OCI-LY7 (cell line): ENCODE data around the gene CELF2. TPM values are rescaled to one million over a fixed set of nuclear protein-coding genes. Genes with fewer than 3 reads are reported as not detected.

Experiments used
- BruUV-seq: library from RNA; stranded (reverse); fragments of 400-500 nt; replicated peaks from 2 replicates; lab custom pipeline; 2021; lab: Mats Ljungman, UMichigan
- CTCF ChIA-PET: fragments of 300-600 bp; sonication (Branson Sonifier 250); formaldehyde crosslinking; loops from one replicate; lab custom pipeline; 2022; ENCODE audit warnings: antibody characterized with exemption; ENCODE audit not compliant: unreplicated experiment; lab: Charles Lee
- POLR2A ChIA-PET: fragments of 300-600 bp; sonication (Branson Sonifier 250); formaldehyde crosslinking; loops from one replicate; lab custom pipeline; 2022; ENCODE audit warnings: antibody characterized with exemption; lab: Charles Lee
- DNase-seq: peaks from one replicate; pipeline ENCODE4 v3.0.0-alpha.2; 2015; ENCODE audit warnings: low spot score
- H2AFZ ChIP-seq: fragments of 200-600 bp; sonication (generic), shearing (Covaris generic); 2 replicates; pipeline ENCODE4 v1.6.1; 2014; ENCODE audit warnings: mild to moderate bottlenecking, antibody characterized with exemption, low read length, moderate library complexity
- H3K27ac ChIP-seq: fragments of 200-600 bp; sonication (generic); 2 replicates; pipeline ENCODE4 v1.5.1; 2014; ENCODE audit warnings: mixed run types, low read depth, mild to moderate bottlenecking, moderate library complexity, low read length, inconsistent platforms; ENCODE audit not compliant: poor library complexity, severe bottlenecking
- H3K36me3 ChIP-seq: fragments of 200-600 bp; sonication (generic); 2 replicates; pipeline ENCODE4 v1.6.1; 2014; ENCODE audit warnings: mild to moderate bottlenecking, antibody characterized with exemption, low read length, moderate library complexity, mixed read lengths; ENCODE audit not compliant: insufficient read depth
- H3K4me1 ChIP-seq: fragments of 200-600 bp; sonication (generic); 2 replicates; pipeline ENCODE4 v1.5.1; 2014; ENCODE audit warnings: mild to moderate bottlenecking, low read length; ENCODE audit not compliant: insufficient read depth, poor library complexity, severe bottlenecking
- H3K4me2 ChIP-seq: fragments of 200-600 bp; sonication (generic); 2 replicates; pipeline ENCODE4 v1.6.1; 2014; ENCODE audit warnings: mild to moderate bottlenecking, low read length
- H3K4me3 ChIP-seq: fragments of 200-600 bp; sonication (generic); 2 replicates; pipeline ENCODE4 v1.5.1; 2014; ENCODE audit warnings: mild to moderate bottlenecking, low read depth, low read length; ENCODE audit not compliant: poor library complexity, severe bottlenecking
- H3K79me2 ChIP-seq: fragments of 200-600 bp; sonication (generic); 2 replicates; pipeline ENCODE4 v1.6.1; 2016; ENCODE audit warnings: low read depth, mild to moderate bottlenecking, low read length, moderate library complexity, mixed read lengths; ENCODE audit not compliant: insufficient read depth
- H3K9me2 ChIP-seq: fragments of 200-600 bp; sonication (generic); 2 replicates; pipeline ENCODE4 v1.6.1; 2016; ENCODE audit warnings: mild to moderate bottlenecking, low read length, mixed read lengths; ENCODE audit not compliant: insufficient read depth
- H3K9me3 ChIP-seq: fragments of 200-600 bp; sonication (generic); 2 replicates; pipeline ENCODE4 v1.6.1; 2014; ENCODE audit warnings: mild to moderate bottlenecking, mixed run types, low read length, mixed read lengths
- H4K20me1 ChIP-seq: fragments of 200-600 bp; sonication (generic); 2 replicates; pipeline ENCODE4 v1.6.1; 2014; ENCODE audit warnings: mild to moderate bottlenecking, antibody characterized with exemption, low read length, moderate library complexity, mixed read lengths; ENCODE audit not compliant: insufficient read depth
- CTCF ChIP-seq: fragments of 200-600 bp; sonication (generic); conservative IDR thresholded peaks from 2 replicates; pipeline ENCODE4 v1.5.1; 2014; ENCODE audit warnings: mild to moderate bottlenecking, antibody characterized with exemption, low read length, moderate library complexity, mixed read lengths
- EZH2phosphoT487 ChIP-seq: fragments of 200-600 bp; sonication (generic); IDR thresholded peaks from 2 replicates; pipeline ENCODE4 v1.6.1; 2018; ENCODE audit warnings: low read depth, borderline replicate concordance, mild to moderate bottlenecking, mixed run types, antibody characterized with exemption, low read length, moderate library complexity, mixed read lengths
- intact Hi-C: fragments of 100-400 bp; cut with micrococcal nuclease; formaldehyde crosslinking; loops from one replicate; pipeline ENCODE4 v1.10.0; 2022; ENCODE audit not compliant: unreplicated experiment
- total RNA-seq, 2 experiments: library from RNA; depleted of rRNA in 1 of 2; stranded (reverse); fragments of >200 nt in 1 of 2; shearing (Covaris generic) in 1 of 2; gene quantifications; 2 replicates each; pipeline ENCODE4 v1.2.3, GENCODE V29; 2014 to 2022

Gene CELF2
- total RNA-seq, 2 experiments from 2014 or later: 5.4 to 19.1 TPM

GRCh38 chr10:11115337-11115736 lies 97.7 kb downstream of the CELF2 start:
- Histone ChIP-seq H3K4me2 (no peak overlapping the region), H3K4me1 (no peaks in the 10 kb centered on the region), H4K20me1 (no peaks in the 10 kb centered on the region), H2AFZ (no peak overlapping the region), H3K79me2 (no peaks in the 10 kb centered on the region), H3K36me3 (no peaks in the 10 kb centered on the region), H3K9me2 (no peaks in the 10 kb centered on the region), H3K4me3 (no peak overlapping the region), H3K27ac (no peak overlapping the region), H3K9me3 (no peaks in the 10 kb centered on the region)
- no peak for DNase-seq
- intact Hi-C loops: no loop called here
- TF ChIP-seq EZH2phosphoT487 (no peak), CTCF (no peak)
- POLR2A ChIA-PET: no interaction called here
- CTCF ChIA-PET: no interaction called here
- no TSS peak for BruUV-seq

DNA sequence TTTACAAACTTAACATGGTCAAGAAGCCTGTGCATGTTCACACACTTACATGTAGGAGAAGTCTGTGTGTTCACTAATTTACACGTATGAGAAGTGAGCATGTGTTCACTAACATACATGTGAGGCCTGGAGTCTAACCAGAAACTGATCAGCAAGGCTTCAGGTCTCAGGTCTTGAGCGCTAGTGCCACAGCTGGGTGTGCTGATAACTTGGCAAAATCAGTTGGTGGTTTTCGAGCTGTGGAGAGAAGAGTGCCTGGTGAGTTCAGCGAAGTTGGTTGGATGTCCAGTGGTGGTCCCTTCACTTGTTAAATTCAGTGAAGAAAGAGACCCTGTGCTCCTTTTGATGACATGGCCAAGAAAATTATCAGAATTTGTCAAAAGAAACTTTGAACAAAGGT lies 98.7 kb downstream of the CELF2 start:
- H3K36me3 ChIP-seq: no peaks in the 10 kb centered on the region
- H3K79me2 ChIP-seq: no peaks in the 10 kb centered on the region
- ChIA-PET CTCF (no interaction called here), POLR2A (no interaction called here)
- intact Hi-C loops: no loop called here
- H3K4me2 ChIP-seq: no peak overlapping the region
- no peaks in the 10 kb centered on the region for H4K20me1 ChIP-seq
- no peak overlapping the region for H3K4me3 ChIP-seq
- no peaks in the 10 kb centered on the region for H3K9me3 ChIP-seq
- H3K9me2 ChIP-seq: no peaks in the 10 kb centered on the region
- BruUV-seq: no TSS peak
- H3K27ac ChIP-seq: no peak overlapping the region
- H3K4me1 ChIP-seq: no peaks in the 10 kb centered on the region
- no peak overlapping the region for H2AFZ ChIP-seq
- DNase-seq: no peak
- TF ChIP-seq CTCF (no peak), EZH2phosphoT487 (no peak)

DNA sequence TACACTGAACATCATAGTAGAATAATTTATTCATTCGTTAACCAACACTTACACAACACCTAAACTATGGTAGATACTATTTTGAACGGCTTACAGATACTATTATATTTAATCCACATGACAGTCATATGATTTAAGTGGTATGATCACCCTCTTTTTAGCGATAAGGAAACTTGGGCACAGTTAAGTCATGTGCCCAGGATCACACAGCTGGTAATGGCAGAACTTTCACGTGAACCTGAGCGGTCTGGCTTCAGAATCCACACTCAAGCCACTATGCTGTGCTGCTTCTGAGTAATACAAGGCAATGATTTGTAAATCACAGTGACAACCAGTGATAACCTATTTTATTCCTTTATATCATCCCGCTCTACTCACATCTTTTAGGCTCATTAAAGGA lies 99.1 kb downstream of the CELF2 start:
- TF ChIP-seq CTCF: no peak
- TF ChIP-seq EZH2phosphoT487: no peak
- H3K27ac ChIP-seq: no peak overlapping the region
- H4K20me1 ChIP-seq: no peaks in the 10 kb centered on the region
- H2AFZ ChIP-seq: no peak overlapping the region
- H3K36me3 ChIP-seq: no peaks in the 10 kb centered on the region
- intact Hi-C loops: no loop called here
- no peaks in the 10 kb centered on the region for H3K9me3 ChIP-seq
- BruUV-seq: no TSS peak
- no peaks in the 10 kb centered on the region for H3K4me1 ChIP-seq
- H3K4me3 ChIP-seq: no peak overlapping the region
- no peak for DNase-seq
- no peaks in the 10 kb centered on the region for H3K79me2 ChIP-seq
- ChIA-PET POLR2A (no interaction called here), CTCF (no interaction called here)
- H3K9me2 ChIP-seq: no peaks in the 10 kb centered on the region
- no peak overlapping the region for H3K4me2 ChIP-seq
